ENCODE results near the gene NUDCD3. TPM values are rescaled to one million over a fixed set of nuclear protein-coding genes. Genes with fewer than 3 reads are reported as not detected.
"Not testable (repeated sequence)": the region's sequence is repeated elsewhere in the genome, so short reads cannot be mapped to it uniquely, and the experiment has no call there.

Gene NUDCD3
- polyA plus RNA-seq, 4 donors, result 71.0 to 90.3 (median 87.6) TPM

DNA sequence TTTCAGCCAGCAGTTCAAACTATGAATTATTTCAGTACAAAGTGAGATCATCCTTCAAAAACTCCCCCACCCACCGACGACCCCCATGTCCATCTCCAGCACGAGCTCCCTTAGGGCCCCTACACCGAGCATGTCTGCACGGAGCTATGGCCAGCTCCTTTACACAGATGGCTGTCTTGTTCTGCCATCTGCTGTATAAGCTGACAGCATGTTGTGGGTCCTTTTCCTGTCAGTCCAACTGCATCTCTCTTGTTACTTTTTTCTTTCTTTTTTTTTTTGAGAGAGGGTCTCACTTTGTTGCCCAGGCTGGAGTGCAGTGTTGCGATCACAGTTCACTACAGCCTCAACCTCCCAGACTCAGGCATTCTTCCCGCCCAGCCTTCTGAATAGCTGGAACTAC, 29.1 kb upstream of the NUDCD3 start:
- no peak for DNase-seq (ENCODE audit: low read depth in 4 of 4, low spot score in 3 of 4)

GRCh38 chr7:44518761-44519160, 28.3 kb upstream of the NUDCD3 start:
- no peak for DNase-seq (ENCODE audit: low read depth in 4 of 4, low spot score in 3 of 4)

DNA sequence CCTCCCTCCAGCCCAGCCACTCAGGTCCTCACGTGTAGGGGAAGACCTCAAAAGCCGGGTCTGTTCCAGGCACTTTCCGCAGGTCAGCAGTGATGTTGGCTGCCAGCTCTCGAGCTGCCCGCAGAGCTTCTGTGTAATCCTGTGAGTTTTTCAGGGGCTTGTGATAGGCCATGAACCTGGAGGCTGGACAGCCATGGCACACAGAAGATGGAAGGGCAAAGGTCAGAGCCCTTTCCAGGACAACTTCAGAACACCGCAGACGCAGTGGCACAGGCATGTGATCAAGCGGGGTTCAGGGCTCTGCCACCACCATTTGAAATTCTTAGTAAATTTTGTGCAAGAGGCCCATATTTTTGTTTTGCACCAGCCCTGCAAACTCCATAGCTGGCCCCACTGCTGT, 26.7 kb upstream of the NUDCD3 start:
- no peak for DNase-seq (ENCODE audit: low read depth in 4 of 4, low spot score in 3 of 4)

GRCh38 chr7:44515590-44516268, 25.3 kb upstream of the NUDCD3 start:
- DNase-seq (ENCODE audit: low read depth in 4 of 4, low spot score in 3 of 4), result no peak

DNA sequence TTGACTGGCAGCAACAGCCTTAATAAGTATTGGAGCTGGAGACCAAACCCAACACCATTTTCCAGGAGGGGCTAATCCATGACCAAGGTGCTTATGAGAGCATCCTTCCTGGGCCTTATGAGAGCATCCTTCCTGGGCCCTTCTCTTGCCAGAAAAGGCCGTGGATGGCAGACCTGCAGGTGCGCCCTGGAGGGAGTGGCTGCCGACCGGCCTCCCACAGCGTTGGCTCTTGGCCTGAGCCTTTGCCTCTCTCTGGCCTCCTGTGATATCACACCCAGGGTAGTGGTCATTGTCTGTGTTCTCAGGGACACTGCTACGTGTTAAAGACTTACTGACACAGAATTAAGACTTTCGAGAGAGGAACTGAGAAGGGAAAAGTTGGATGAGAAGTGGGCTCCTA, 22.3 kb upstream of the NUDCD3 start:
- no peak for DNase-seq (ENCODE audit: low read depth in 4 of 4, low spot score in 3 of 4)

GRCh38 chr7:44511863-44512468, 21.5 kb upstream of the NUDCD3 start:
- no peak for DNase-seq (ENCODE audit: low read depth in 4 of 4, low spot score in 3 of 4)

- DNase-seq (ENCODE audit: low read depth in 4 of 4, low spot score in 3 of 4), result no peak
Observed at GRCh38 chr7:44511236-44511635, 20.8 kb upstream of the NUDCD3 start.

DNA sequence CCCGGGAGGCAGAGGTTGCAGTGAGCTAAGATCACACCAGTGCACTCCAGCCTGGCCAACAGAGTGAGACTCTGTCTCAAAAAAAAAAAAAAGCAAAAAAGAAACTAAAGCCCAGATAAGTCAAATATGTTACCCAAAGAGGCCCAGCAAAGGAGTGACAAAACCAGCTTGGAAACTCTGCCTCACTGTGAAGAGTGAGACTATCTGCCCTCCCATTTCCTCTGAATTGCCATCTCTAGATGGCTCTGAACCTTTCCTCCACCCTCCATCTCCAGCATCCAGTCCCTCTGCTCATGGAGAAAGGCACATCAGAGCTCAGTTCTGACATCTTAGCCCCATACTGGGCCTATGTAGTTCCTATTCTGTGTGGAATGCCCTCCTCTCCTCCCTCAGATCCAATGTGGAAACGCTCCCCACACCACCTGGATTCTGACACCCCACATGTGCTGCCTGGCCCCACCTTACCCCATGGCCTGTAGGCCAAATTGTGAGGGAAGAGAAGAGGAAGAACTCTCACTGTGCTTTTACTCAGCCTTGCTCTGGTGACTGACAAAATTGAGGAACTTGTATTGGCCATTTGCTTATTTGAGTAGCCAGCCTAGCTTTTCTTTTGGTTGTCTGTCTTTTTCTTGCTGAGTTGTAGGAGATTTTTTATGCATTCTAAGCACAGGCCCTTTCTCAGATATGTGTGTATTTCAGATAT, 18.0 kb upstream of the NUDCD3 start:
- no peak for DNase-seq (ENCODE audit: low read depth in 4 of 4, low spot score in 3 of 4)

DNA sequence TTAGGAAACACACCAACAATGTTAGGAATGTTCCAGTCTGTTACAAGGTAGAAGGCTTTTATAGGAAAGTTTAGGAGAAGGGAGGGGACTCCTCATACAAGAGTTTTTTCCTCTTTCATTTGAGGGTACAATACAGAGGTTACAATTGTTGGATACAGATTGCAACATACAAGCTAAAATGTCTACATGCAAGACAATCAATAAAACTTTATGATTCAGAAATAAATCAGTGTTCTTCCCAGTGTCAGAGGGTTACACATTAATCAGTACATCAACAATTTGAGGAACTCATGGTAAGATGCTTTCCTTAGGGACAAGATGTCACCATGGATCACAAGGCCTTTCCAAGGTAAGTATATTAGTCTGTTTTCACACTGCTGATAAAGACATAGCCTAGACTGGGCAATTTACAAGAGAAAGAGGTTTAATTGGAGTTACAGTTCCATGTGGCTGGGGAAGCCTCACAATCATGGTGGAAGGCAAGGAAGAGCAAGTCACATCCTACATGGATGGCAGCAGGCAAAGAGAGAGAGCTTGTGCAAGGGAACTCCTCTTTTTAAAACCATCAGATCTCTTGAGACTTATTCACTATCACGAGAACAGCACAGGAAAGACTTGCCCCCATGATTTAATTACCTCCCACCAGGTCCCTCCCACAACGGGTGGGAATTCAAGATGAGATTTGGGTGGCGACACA, 16.3 kb upstream of the NUDCD3 start:
- not testable (repeated sequence) for DNase-seq (ENCODE audit: low read depth in 4 of 4, low spot score in 3 of 4)

DNA sequence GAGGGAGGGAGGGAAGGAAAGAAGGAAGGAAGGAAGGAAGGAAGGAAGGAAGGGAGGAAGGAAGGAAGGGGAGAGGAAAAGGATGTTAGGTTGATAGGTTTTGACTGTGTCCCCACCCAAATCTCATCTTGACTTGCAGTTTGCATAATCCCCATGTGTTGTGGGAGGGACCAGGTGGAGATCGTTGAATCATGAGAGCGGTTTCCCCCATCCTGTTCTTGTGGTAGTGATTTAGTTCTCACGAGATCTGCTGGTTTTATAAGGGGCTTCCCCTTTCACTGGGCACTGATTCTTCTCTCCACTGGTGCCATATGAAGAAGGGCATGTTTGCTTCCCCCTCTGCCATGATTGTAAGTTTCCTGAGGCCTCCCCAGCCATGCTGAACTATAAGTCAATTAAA, 15.1 kb upstream of the NUDCD3 start:
- DNase-seq (ENCODE audit: low read depth in 4 of 4, low spot score in 3 of 4), result no peak

DNA sequence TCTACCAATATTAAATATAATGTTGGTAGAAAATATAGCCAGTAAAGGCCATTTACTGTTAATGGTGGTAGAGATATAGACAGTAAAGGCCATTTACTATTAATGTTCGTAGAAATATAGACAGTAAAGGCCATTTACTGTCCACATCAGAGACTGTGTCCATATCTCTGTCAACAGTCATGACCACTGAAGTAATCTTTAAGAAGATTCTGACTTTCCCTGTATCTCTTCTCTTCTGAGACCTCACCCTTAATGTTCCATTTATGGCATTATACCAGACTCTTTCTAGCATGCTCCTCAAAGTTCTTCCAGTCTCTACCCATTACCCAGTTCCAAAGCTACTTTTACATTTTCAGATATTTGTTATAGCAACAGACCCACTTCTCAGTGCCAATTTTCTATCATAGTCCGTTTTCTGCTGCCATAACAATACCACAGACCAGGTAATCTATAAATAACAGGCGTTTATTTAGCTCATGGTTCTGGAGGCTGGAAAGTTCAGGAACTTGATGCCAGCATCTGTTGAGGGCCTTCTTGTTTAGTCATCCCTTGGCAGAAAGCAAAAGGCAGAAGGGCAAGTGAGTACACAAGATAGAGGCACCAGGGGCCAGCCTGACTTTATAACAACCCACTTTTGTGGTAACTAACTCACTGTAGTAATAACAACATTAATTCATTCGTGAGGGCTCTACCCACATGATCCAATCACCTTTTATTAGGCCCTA, 7.9 kb upstream of the NUDCD3 start:
- DNase-seq (ENCODE audit: low read depth in 4 of 4, low spot score in 3 of 4), result no peak

- no peak for DNase-seq (ENCODE audit: low read depth in 4 of 4, low spot score in 3 of 4)
Observed at GRCh38 chr7:44497155-44498027, 6.9 kb upstream of the NUDCD3 start.

DNA sequence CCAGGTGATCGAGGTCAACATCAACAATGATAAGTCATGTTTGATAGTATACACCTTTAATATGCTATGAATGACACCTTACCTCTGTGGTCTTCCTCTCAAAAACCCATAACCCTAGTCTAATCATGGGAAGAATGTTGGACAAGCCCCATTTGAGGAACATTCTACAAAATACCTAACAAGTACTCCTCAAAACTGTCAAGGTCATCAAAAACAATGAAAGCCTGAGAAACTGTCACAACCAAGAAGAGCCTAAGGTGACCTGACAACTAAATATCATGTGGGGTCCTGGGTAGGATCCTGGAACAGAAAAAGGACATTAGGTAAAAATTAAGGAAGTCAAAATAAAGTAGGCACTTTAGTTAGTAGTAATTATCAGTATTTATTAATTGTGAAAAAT, 5.9 kb upstream of the NUDCD3 start:
- DNase-seq (ENCODE audit: low read depth in 4 of 4, low spot score in 3 of 4), result no peak

DNA sequence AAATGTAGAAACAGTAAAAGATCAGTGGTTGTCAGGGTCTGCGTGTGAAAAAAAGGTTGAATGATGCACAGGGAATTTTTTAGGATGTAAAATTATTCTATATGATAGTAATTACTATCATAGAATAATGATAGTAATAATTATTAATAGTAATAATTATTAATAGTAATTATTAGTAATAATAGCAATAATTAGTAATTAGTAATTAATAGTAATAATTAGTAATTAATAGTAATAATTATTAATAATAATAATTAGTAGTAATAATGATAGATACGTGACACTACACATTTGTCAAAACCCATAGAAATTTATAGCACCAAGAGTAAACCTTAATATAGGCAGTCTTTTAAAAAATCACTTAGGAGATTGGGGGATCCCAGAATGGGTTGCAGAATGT, 4.5 kb upstream of the NUDCD3 start:
- DNase-seq (ENCODE audit: low read depth in 4 of 4, low spot score in 3 of 4), result no peak

DNA sequence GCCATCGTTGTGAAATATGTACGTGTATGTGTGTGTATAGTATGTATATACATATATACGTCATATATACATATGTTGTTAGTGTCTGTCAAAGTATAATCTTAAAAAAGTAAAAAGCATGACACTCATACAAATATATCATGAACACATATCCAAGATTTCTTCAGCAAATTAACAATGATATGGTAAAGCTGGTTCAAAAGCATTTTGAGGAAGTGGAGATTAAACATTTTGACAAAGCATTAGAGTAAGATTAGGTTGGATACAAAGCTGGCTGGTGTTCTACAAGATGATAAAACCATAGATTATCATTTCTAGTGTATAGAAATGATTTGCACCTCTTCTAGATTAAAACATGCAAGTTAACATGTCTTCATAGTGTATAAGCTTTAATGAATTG, 771 bp upstream of the NUDCD3 start:
- no peak for DNase-seq (ENCODE audit: low read depth in 4 of 4, low spot score in 3 of 4)

DNA sequence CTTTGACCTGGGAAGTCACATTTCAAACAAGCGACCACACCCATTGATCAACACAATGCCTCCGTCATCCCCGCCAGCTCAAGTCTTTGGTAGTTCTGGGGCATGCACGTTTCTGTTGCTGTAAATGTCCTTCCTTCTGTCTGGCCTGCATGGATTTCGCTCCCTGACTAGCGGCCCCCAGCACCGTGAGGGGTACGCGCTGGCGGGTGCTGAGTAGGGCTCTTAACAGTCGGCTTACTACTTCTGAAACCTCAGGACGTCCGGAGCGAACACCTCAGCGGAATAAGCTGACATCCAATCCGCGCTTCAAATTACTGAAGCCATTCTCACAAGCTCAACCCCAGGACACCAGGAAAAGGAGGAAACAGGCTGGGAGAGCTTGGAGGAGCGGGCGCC, 505 bp downstream of the NUDCD3 start:
- peak in 1 of 4 donors; percentile 33 for DNase-seq (ENCODE audit: low read depth in 4 of 4, low spot score in 3 of 4)

- DNase-seq (ENCODE audit: low read depth in 4 of 4, low spot score in 3 of 4), result no peak
Observed at GRCh38 chr7:44488955-44489354, 1.5 kb downstream of the NUDCD3 start.

- DNase-seq (ENCODE audit: low read depth in 4 of 4, low spot score in 3 of 4), result no peak
Observed at GRCh38 chr7:44486693-44487092, 3.8 kb downstream of the NUDCD3 start.

DNA sequence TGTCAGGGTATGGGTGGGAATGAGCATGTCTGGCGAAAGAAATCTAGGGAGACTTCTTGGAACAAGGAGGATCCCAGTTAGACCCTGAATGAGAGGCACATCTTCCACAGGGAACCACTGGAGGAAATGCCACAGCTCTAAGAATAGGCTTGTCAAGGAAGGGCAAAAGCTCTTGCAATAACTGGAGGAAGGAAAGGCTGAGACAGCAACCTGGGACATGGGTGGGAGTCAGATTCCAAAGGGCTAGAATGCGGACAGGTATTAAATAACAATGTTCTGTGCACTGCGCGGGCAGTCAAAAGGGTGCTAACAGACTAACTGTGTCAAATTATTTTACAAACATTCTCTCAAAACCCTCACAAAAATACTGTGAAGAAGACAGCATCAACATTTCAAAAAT, 4.5 kb downstream of the NUDCD3 start:
- no peak for DNase-seq (ENCODE audit: low read depth in 4 of 4, low spot score in 3 of 4)

Data from left renal pelvis (tissue), 4 donors.